HG02981 (cell line): Measurements from ENCODE around the gene INSIG1.

Experiments used
- ATAC-seq: cut with Tn5 transposase; IDR thresholded peaks from one replicate; pipeline ENCODE4 v1.9.1; 2021; ENCODE audit warnings: mild to moderate bottlenecking, moderate library complexity; ENCODE audit not compliant: unreplicated experiment

INSIG1 gene

DNA sequence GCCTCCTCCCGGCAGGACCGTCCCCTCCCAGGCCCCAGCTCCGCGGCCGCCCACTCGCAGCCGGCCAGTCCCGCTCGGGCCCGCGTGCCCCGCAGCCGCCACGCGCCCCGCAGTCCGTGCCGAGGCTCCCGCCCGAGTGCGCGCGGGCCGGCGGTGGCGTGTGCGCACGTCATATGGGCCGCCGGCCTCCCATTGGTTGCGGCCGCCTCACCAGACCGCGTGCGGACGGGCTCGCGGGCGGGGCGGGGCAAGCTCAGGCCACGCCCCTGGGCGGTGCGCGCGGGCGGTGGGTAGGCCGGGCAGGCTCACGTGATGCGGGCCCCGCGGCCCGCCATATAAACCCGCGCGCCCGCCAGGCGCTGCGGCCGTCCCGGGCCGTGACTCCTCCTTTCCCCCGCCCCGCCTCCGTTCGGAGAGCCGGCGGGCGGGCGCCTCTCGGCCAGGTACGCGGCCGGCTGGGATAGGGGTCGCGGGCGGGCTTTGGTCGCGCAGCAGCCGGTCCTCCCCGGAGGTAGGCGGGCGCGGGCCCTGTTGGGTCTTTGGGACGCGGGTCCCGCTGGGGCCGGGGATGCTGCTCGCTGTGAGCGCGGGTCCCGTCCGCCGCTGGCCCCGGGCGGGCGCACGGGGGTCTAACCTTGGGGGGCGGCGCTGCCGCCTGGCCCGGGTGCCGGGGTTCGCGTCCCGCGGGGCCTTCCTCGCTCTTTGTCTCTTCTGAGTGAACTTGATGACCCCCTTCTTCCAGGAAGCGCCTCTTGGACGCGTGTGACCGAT is at the start of gene INSIG1:
INSIG1 (plus strand) TSS at position 362 of the 771 bp plus-strand sequence; CDS start at position 770, 408 bp downstream.
- peak; percentile 55 for ATAC-seq

DNA sequence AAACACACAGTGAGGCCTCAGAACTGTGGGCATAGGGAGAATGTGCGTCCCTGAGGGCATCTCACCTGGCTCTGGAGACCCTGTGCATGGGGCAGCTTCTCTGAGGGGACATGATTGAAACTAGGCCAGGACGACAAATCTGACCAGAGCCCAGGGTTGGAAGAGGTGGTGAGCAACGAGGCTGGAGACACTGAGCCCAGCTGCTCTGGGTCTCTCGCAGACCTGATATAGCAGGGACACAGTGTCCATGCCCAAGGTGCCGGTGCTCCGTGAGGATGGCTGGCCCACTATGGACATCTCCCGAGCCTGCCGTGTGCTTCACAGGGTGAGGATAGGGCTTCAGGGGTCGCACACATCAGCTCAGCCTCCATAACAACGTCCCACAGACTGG is 49.3 kb upstream of the INSIG1 start:
- no peak for ATAC-seq

DNA sequence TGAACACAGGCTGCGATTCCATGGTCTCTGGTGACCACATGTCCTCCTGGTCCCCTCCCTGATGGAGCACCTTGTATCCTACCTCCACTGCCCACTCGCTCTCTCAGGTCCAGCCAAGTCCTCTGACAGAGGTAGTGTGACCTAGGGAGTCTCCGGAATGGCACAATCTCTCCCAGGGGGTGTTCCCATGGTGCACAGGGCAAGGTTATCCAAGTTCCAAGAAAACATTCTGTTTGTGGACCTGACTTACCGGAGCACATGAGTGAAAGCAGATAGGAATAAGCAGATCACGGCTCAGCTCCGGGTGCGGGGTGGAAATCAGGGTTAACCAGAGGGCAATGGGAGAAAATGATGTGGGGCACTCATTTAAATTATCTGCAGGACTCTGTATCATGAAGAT is 45.8 kb upstream of the INSIG1 start:
- no peak for ATAC-seq

DNA sequence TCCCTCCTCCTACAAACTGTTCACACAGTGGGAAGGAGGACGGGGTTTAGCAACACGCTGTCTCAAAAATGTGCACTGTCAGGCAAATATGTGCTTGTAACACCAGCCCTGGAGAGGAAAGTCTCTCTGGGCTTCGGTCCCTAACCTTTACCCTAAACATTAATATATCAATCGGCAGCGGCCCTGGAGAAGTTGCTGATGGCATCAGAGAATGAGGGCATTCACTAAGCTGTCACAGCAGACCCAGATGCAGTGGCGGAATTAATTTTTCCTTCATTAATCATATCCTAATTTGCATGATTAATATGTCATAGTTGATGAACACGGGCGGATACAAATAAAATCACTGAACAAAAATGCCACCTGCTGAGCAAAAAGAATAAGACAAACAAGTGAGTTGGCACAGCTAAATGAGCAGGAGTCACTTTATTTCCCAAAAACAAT is 45.2 kb upstream of the INSIG1 start:
- no peak for ATAC-seq

DNA sequence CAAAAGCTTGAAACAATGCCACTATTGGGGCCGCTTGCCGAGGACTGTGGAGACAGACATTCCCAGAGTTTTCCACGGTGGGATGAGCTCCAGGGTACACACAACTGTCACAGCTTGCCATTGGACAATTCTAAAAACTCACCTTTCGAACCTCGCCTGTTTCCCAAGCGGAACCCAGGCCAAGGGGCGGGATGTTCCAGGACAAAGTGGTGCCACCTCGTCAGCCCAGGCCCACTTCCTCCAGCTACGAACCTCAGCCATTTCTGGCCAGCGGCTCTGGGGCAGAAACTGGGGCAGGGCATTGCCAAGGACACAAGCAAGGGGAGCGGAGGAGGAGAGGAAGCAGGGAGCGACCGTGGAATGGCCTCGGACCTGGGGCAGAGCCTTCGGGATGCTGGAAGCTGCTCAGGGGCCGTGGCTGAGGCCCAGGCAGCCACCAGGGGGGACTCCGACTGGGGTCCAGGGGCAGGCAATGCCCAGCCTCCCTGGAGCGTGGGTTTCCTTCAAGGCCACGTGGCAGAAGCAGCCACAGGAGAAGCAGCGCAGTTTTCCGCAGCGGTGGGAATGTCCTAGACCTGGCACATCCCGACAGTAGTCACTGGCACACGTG is 44.7 kb upstream of the INSIG1 start:
- no peak for ATAC-seq

DNA sequence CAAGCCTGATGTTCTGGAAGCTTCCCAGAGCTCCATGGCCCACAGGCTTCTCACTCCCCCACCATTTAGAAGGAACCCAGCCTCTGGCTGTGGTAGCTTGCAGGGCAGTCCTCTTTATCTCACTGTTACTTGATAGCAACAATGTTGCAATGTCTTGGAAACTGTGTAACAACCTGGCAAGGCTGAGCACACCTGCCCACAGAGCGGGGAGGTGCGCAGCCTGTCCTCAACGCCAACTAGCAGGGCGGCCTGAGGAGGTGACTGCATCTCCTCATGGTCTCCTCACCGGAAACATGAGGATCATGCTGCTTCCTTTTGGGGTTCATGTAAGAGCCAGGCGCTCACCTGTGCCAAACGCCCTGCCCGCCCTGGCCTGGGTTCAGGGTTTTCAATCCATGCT is 43.7 kb upstream of the INSIG1 start:
- ATAC-seq: no peak

DNA sequence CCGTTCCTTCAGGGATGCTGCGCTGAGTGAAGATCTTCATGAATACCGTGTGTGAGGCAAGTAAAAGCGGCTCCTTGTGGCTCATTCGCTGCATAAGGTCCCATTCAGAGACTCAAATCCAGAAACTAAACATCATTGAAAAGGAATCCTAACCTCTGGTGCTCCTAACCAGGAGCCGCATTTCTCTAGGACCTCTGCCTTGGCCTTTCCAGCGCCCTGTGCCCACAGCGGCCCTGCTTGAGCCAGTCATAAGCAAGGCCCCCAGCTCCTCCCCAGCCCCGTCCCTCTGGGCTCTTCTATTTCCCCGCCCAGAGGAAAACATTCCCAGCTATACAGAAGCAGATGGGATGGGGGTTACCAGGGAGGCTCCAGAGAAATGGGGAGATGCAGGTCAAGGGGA is 42.6 kb upstream of the INSIG1 start:
- ATAC-seq: no peak

DNA sequence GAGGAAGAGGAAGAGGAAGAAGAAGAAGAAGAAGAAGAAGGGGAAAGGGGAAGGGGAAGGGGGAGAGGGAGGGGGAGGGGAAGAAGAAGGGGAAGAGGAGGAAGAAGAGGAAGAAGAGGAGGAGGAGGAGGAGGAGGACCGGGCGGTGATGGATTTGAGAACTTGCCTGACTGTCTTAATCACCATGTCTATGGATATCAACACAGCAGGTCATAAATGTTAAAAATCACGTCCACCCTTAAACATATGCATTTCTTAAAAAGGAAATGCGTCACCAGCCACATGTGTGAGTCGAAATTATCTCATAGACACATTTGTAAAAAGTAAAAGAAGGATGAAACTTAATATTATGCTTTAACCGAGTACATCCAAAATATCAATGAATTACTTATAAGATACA is 42.1 kb upstream of the INSIG1 start:
- no peak for ATAC-seq

DNA sequence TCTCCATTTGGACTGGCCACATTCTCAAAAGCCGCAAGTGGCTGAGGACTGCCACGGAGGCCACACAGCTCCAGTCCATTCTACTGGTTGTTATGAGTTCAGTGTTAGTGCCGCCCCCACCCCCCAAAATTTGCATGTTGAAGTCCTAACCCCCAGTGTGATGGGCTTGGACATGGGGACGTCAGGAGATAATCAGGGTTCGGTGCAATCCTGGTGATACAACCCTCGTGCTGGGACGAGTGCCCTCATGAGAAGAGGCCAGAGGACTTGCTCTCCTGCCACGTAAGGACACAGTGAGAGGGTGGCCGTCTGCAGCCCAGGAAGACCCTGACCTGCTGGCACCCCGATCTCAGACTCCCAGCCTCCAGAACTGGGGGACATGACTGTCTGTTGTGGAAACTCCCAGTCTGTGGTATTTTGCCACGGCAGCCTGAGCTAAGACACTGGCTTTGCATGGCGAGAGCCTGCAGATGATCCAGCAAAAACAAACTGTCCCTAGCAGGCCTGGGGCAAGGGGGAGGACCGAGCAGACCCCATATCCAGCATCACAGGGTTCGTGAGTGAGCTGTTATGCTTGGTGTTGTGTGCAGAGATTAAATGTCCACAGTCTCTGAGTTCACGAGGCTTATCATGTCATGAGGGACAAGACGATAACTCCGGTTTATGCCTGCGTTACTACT is 41.5 kb upstream of the INSIG1 start:
- ATAC-seq: no peak

DNA sequence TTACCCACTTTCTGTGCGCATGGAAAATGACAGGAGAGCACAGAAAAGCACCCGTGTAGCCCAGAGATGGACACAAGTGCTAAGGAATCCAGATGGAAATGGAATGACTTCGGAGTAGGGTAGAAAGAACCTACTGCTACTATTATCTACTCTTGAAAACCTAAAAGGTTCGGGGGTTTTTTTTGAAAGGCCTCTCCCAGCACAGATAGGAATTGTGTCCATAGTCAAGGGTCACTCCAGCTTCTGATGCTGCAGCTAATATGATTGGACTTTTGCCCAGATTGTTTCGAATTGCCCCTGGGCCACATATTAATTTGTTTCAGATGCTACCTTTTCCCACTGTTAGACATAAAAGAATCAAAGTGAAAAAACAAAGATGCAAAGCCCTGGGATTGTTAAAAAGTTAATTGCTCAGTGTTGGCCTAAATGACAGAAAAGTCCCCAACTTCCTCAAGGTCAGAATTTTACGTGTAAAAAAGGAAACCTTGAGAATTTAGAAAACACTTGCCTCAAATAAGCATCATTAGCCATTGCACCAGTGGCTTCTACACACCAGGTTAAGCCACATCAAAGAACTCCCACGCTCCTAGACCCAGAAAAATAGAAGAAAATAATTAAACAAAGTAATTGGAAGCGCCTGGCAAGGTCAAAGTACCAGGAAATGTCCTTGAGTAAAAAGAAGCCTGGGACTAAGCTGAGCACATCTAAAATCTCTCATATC is 40.8 kb upstream of the INSIG1 start:
- ATAC-seq: no peak

DNA sequence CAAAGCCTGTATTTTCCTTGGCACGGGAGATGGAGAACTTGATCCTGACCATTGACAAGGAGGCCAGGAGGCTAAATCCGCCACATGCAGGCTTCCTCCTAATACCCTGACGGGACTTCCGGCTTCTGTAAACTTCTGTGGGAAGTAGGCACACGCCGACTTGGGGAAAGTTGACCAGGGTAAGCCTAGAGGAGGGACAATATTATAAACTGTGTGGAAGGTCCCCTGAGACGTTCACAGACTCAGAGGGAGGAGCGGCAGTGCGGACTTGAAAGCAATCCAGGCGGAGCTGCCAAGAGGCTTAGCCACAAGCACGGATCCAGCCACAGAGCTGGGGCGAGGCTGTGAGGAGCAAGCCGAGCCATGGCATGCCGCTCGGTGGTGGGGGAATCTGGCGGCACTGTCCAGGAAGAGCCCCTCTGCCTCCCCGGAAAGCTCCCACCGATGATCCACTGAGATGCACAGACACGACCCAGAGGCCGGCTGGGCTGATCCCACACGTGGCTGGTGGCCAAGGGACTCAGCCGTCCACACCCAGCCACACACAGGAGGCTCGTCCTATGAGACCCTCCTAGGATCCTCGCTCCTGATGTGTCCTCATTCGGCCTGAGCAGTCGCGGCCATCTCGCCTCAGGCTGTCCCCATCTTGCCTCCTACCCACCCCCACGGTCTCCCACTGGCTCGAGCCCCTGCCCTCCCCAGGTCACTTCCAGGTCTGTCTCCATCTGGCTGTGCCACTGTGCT is 40.0 kb upstream of the INSIG1 start:
- ATAC-seq: no peak

DNA sequence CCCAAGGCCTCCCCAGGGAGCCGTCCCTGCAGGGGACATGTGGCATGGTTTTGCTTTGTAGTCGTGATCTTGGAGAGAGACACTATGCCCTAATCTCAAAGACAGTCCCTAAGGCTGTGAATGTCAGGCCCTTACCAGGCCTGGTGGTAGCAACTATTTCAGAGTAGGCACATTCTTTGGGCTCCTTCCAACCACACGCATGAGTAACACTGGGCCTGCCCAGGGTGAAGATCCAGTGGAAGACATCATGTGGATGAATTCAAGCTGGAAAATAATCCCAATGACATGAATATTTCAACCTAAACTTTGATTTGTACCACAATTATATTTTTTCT is 39.5 kb upstream of the INSIG1 start:
- no peak for ATAC-seq

DNA sequence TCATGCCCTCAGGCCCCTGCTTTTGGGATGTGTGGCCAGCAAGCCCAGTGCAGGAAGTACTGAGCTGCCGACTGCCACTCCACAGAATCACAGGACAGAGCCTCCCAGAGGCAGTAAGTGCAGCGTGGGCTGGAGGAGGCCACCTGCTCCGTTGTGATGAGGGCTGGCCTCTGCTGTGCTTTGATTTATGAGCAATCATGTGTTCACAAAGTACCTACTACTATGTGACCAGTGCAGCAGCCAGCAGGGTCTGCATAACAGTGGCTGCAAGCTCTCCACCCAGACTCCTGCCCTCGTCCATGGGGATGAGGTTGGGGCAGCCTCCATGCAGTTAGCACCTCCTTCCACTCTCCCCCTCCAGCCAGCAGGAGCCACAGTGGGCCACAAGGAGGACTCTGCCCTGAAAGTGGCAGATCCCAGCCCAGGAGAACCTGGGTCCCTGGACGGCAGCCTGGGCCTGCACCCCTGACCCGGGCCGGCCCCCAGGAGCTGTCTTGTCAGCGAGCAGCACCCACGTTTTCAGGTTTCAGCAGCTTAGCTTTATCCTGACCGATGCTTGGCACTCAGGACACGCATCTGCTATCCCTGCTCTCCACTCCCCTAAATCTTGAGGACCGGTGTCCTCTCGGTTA is 37.7 kb upstream of the INSIG1 start:
- no peak for ATAC-seq

DNA sequence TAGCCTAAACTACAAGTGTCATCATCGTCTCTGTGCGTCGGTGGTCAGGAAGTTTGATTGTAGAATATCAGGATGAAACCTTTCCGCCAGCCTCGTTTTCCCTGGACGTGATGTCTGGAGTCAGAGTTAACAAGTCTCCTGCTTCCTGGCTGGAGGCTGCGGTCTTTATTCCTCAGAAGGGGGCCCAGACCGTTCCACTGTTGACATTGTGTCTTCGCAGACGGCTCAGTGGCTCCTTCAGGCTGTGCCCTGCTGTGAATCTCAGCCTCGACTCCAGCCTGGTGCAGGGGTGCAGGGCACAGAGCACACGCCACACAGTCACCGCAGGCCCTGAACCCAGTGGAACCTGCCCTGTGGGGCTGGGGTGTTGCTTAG is 37.2 kb upstream of the INSIG1 start:
- ATAC-seq: no peak

DNA sequence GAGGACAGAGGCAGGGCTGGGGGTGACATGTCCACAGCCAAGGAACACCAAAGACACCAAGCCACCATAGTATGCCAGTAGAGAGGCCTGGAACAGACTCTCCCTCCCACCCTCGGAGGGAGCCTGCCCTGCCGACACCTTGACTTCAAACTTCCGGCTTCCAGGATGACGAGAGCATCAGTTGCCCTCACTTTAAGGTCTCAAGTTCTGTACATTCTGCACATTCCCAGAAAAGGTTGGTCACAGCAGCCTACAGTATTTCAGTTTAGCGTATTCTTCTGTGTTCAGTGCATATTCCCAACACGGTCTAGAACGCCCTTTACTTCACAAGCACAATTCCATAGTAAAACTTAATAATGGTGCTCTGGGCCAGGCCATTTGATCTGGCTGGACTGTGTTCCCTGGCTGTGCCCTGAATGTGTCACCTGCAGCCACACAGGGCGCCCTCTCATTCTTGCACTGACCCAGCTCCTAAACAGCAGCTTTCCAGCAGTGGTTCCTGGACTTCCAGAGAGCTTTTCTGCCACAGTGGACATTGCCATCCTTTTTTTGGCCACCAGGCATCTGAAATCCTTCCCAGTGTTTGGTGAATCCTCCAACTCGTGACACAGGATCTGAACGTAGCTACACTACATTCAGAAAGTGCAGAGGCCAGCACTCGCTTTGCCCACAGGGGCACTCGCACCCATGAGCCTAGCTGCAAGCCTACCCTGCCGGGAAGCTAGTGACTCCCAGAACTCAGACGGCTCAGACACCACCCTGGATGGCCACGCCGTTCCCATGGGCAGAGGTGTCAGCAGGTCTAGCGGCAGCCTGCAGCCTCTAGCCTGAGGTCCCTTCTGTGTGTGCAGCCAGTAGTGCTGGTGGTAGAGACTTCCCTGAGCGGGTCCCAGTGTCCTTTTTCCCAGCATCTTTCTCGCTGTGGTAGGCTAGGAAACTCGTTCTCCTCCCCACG is 36.4 kb upstream of the INSIG1 start:
- ATAC-seq: no peak

DNA sequence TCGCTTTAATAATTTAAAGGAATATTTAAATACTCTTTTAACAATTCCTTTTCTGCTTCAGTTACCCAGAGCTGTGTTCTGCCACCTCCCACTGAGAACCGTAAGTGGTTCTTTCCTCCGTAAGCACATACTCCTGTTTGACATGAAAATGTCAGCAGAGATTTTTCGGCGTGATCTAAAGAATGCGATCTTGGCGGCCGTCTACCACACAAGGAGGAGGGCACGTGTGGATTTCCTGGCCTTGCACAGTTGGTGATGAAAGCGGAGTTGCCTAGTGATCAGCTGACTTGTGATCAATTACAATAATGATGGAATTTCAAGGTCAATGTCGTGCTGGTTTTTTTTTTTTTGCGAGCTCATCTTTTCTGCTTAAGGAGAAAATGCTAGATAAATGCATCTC is 35.6 kb upstream of the INSIG1 start:
- ATAC-seq: no peak

DNA sequence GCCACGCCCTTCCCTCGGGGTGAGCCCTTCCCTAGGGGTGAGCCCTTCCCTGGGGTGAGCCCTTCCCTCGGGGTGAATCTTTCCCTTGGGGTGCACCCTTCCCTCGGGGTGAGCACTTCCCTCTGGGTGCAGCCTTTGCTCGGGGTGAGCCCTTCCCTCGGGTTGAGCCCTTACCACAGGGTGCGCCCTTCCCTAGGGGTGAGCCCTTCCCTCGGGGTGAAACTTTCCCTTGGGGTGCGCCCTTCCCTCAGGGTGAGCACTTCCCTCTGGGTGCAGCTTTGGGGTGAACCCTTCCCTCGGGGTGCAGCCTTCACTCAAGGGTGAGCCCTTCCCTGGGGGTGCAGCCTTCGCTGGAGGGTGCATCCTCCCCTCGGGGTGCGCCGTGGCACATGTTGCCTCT is 34.6 kb upstream of the INSIG1 start:
- ATAC-seq: no peak

DNA sequence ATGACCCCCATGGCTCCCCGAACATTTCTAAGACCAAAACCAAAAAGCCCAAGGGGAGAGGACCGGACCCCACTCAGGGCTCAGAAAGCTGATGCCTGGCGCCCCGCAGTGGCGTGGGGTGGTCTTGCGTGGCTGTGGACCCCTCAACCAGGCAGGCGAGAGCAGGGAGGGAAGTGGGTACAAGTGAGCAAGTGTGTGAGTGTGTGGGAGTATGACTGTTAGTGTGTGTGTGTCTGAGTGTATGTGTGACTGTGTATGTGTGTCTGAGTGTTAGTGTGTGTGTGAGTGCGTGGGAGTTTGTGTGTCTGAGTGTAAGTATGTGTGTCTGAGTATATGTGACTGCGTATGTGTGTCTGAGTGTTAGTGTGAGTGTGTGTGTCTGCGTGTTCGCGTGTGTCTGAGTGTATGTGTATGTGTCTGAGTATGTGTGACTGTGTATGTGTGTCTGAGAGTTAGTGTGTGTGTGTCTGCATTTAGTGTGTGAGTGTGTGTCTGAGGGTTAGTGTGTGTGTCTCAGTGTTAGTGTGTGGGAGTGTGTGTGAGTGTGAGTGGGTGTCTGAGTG is 34.0 kb upstream of the INSIG1 start:
- no peak for ATAC-seq

DNA sequence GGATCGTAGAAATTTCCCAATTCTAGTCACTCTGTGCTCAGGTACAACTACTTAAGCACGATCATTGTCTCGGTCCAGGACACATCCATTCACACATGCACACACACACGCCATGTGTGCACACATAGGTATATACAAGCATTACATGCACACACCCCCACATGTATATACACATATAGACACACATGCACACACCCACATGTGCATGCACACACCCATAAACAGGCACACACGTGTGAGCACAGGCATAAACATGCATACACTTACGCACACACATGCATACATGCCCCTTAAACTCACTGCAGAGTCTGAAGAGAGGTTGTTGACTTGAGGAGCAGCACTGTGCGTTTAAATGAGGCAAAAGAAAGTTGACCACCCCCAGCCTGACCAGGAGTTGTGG is 32.5 kb upstream of the INSIG1 start:
- ATAC-seq: no peak
